Stimulated activated CD4-positive, alpha-beta T cell treated with anti-CD3 and anti-CD28 coated beads, Interleukin-1b, Interleukin-23, amount 100 ng/mL, for 24 hours (primary cell): Measurements from ENCODE around the gene NEK8.
A peak's percentile ranks its signal among the peaks of the same experiment; 100 is the strongest.
"Not testable (repeated sequence)": the region's sequence is repeated elsewhere in the genome, so short reads cannot be mapped to it uniquely, and the experiment has no call there.

Experiments
- DNase-seq, 4 experiments: peaks; one replicate each; pipeline ENCODE4 v3.0.0-alpha.2; 2020; ENCODE audit warnings: low read depth in 4 of 4, low spot score in 1 of 4

NEK8 gene

GRCh38 chr17:28710861-28711722 is 17.5 kb upstream of the NEK8 start:
- peak; percentile 71 to 89 (median 78) for DNase-seq

- no peak for DNase-seq
Measured at GRCh38 chr17:28711723-28712031, 16.9 kb upstream of the NEK8 start, which contains the start of gene PROCA1. TSS of gene PROCA1 (minus strand) at chr17:28711888. CDS start at chr17:28711660, 228 bp downstream.

GRCh38 chr17:28712032-28712704 is 16.4 kb upstream of the NEK8 start:
- DNase-seq, result peak in 2 of 4 experiments; percentile 58 to 61

DNA sequence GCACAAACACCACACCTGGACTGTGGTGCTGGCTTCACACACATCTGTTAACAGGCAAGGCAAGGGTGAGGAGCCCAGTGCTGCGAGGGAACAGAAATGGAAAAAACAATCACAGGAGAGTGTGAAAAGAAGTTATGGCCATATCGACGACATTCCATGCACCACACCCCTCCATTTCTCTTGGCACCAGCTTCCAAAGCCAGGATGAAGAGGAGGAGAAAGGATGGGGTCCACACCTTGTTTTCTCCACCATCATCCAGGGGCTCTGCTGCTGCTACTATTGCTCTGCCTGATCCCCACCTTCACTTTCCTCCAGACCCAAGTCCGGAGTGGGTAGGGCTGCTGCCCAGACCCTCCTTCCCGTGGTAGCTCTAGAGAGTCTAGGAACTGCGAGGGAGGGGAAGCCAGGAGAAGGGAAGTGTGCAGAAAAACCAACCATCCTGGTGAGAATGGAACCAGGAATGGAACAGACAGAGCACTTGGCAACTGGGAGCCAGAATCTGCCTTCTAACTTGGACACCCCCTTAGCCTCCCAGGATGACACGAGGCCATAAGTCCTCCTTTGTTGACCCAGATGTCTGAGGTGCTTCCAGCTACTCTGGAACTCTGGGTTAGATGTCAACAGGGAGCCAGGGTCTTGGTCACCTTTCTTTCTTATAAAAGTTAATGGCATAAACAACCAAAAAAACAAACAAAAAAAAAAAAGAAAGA is 15.7 kb upstream of the NEK8 start:
- no peak for DNase-seq

DNA sequence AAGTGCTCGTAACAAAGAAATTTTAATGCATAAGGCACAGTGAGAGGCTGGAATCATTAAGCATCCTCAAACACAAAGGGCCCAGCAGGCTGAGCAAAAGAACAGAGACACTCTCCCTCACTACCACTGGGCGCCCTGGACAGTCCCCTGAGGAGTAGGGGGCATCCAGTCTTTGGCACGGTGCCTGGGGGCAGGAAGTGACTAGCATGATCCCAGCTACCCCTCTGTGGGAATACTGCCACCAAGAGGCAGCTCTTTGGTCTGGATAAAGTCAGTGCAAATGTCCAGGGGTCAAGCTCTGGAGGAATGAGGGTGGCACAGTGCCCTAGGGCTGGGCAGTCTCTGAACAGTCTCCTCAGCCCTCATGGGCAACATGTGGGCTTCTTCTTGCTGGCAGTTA is 14.3 kb upstream of the NEK8 start:
- no peak for DNase-seq

DNA sequence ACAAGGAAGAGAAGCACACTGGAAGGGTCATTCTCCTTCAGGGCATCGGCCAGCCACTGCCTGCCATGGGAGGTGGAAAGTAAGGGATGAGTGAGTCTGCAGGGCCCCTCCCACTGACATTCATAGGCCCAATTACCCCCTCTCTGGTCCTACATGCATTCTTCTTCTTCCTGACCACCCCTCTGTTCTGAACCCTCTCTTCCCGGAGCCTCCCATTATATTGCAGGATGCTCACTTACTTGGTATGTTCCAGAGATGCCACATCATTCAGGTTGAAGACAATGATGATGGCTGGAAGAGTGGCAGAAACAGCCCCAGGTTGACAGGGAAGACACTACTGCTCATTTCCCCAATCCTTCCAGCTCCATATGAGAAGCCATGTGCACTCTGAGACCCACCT is 13.4 kb upstream of the NEK8 start:
- DNase-seq, result no peak

DNA sequence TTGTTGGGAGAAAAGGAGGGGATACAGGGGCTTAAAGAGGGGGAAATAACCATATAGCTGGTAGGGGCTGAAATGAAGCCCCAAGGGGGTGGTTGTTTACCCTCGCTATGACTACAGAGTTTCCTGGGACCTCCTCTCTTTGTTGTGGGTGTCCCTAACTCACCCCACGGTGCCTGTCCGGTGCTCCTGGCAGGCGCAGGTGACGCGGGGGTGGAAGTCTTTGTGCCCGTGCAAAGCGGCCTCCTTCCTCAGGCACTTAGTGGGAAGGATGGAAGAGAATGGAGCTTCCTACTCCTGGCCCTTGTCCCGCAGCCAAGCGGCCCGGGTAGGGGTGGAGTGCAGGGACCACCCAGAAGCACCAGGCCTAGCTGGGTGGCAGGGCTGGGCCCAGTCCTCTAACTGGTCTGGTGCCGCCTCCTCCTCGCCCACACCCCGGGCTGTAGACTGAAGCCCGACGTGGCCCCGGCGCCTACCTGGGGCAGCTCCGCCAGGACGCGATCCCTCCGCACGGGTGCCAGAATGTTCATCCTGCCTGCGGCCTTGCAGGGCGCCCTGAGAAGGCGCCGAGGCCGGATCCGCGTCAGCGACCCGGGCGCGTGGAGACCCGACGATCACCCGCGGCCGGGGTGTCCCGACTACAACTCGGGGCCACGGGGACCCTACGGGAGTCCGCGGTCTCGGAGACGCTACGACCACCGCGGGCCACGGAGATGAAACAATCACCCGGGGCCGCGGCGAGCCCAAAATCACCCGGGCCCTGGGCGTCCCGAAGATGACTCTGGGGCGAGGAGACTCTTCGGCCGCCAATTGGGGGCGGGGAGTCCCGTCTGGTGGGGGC is 11.6 kb upstream of the NEK8 start:
- DNase-seq, result peak in 1 of 4 experiments; percentile 28

GRCh38 chr17:28717578-28718332 is 10.8 kb upstream of the NEK8 start, which contains the start of gene RAB34:
TSS of gene RAB34 (minus strand) at chr17:28717868. CDS start at chr17:28717266, 602 bp downstream.
- DNase-seq, result peak in 2 of 4 experiments; percentile 33 to 37

GRCh38 chr17:28718333-28719020 is 10.1 kb upstream of the NEK8 start:
- no peak for DNase-seq

DNA sequence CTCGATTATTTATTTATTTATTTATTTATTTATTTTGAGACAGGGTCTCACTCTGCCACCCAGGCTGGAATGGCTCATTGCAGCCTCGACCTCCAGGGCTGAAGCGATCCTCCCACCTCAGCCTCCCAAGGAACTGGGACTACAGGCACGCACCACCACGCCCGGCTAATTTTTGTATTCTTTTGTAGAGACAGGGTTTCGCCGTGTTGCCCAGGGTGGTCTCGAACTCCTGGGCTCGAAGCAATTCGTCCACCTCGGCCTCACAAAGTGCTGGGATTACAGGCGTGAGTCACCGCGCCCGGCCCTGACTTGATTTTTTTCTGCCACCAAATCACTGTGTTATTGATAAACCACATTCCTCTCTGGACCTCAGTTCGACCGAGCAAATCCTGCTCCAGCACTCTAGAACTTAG is 9.6 kb upstream of the NEK8 start:
- DNase-seq, result no peak

DNA sequence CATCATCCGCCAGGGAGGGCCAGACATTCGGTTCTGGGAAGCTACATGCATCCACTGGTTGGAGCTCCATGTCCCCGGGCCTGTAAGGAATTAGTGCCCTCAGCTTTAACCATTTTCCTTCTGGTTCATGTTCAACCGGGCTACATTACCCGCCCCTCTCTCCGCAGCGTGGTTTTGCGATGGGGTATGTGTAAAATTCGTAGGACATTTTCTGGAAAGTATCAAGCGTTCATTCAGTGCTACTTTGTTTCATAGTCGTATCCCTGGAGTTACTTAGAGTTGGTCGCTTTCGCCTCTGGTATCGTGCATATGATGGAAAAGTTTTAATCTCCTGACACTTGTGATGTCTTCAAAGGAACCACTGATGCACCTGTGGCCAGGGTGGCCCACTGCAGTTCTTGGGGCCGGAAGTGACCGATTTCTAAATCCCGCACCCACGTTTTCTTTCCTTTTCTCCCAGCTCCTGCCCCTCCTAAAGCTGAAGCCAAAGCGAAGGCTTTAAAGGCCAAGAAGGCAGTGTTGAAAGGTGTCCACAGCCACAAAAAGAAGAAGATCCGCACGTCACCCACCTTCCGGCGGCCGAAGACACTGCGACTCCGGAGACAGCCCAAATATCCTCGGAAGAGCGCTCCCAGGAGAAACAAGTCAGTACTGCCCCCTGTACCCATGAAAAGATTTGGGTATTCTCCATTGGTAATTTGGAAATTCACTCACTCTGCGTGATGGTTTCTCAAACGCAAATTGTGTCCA is 8.2 kb upstream of the NEK8 start:
- DNase-seq, result no peak

- not testable (repeated sequence) for DNase-seq
Measured at GRCh38 chr17:28720997-28721329, 7.6 kb upstream of the NEK8 start.

- no peak for DNase-seq
Measured at GRCh38 chr17:28722417-28723158, 6.0 kb upstream of the NEK8 start.

DNA sequence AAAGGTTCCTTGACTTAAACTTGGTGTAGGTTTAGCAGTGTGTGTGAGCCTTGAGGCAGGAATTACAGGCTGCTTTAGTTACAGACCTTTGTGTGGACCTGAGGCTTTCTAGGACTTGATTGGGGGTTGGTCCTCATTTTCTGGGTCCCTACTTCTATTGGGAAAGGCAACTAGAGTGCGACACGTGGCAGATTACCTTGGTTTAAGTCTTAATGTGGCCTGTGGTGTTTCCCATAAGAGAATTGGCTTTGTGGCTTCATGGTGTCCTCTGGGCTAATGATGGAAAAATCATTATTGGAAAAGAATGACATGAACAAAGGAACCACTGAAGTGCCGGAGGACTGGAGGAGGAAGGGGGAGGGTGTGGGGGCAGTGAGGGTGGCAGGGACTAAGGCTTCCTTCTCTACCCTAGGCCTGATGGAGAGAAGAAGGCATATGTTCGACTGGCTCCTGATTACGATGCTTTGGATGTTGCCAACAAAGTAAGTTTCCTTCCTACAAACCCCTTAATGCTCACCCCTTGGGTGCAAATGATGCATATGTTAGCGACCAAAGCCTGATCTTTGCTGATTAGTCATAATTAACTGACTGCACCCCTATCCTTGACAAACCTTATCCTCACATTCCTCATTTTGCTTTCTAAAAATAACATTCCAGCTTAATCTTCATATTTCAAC is 5.3 kb upstream of the NEK8 start:
- no peak for DNase-seq

GRCh38 chr17:28723836-28724499 is 4.6 kb upstream of the NEK8 start:
- DNase-seq, result not testable (repeated sequence)

- DNase-seq, result no peak
Measured at GRCh38 chr17:28724500-28725165, 4.0 kb upstream of the NEK8 start.
